ENCODE measurements around the gene DMXL2. TPM values are rescaled to one million over a fixed set of nuclear protein-coding genes. Genes with fewer than 3 reads are reported as not detected.
"Not testable (repeated sequence)": the region's sequence is repeated elsewhere in the genome, so short reads cannot be mapped to it uniquely, and the experiment has no call there.

The DMXL2 gene
- total RNA-seq, 1 donor from 2014 or later = 7.1 TPM

- intact Hi-C loops (cut with DNase I) = no loop called here
- ATAC-seq = no peak
- no peak for DNase-seq (ENCODE audit: missing footprints)
Observed at GRCh38 chr15:51447855-51448621, 174.5 kb downstream of the DMXL2 start.

- ATAC-seq; intact Hi-C loops (cut with DNase I); DNase-seq (ENCODE audit: missing footprints): not testable (repeated sequence)
Observed at GRCh38 chr15:51446029-51446744, 176.4 kb downstream of the DMXL2 start.

GRCh38 chr15:51444807-51445206 lies 177.8 kb downstream of the DMXL2 start:
- ATAC-seq (no peak), DNase-seq (ENCODE audit: missing footprints) (no peak)
- intact Hi-C loops (cut with DNase I) = no loop called here

GRCh38 chr15:51444112-51444511 lies 178.5 kb downstream of the DMXL2 start:
- ATAC-seq (no peak), DNase-seq (ENCODE audit: missing footprints) (no peak)
- intact Hi-C loops (cut with DNase I) = no loop called here

GRCh38 chr15:51443282-51443914 lies 179.2 kb downstream of the DMXL2 start:
- no peak for DNase-seq (ENCODE audit: missing footprints)
- intact Hi-C loops (cut with DNase I) = no loop called here
- no peak for ATAC-seq

- DNase-seq (ENCODE audit: missing footprints) = no peak
- intact Hi-C loops (cut with DNase I) = no loop called here
- no peak for ATAC-seq
Observed at GRCh38 chr15:51438526-51438925, 184.0 kb downstream of the DMXL2 start.

- no peak for ATAC-seq
- no peak for DNase-seq (ENCODE audit: missing footprints)
- intact Hi-C loops (cut with DNase I) = no loop called here
Observed at GRCh38 chr15:51425517-51426040, 197.0 kb downstream of the DMXL2 start.

- intact Hi-C loops (cut with DNase I) = no loop called here
- peak; percentile 26 for ATAC-seq
- DNase-seq (ENCODE audit: missing footprints) = no peak
Observed at GRCh38 chr15:51424780-51425179, 197.8 kb downstream of the DMXL2 start.

- DNase-seq (ENCODE audit: missing footprints); ATAC-seq: not testable (repeated sequence)
Observed at GRCh38 chr15:51423040-51423439, 199.5 kb downstream of the DMXL2 start.

GRCh38 chr15:51416129-51416528 lies 206.4 kb downstream of the DMXL2 start:
- intact Hi-C loops (cut with DNase I) = no loop called here
- ATAC-seq (no peak), DNase-seq (ENCODE audit: missing footprints) (no peak)

More at GRCh38 chr15:51423040-51423439, 199.5 kb downstream of the DMXL2 start:
- intact Hi-C loops (cut with DNase I) = not testable (repeated sequence)

GRCh38 chr15:51414256-51414860 lies 208.2 kb downstream of the DMXL2 start:
- intact Hi-C loops (cut with DNase I) = no loop called here
- DNase-seq (ENCODE audit: missing footprints) (no peak), ATAC-seq (no peak)

- ATAC-seq (no peak), DNase-seq (ENCODE audit: missing footprints) (no peak)
- intact Hi-C loops (cut with DNase I) = no loop called here
Observed at GRCh38 chr15:51405693-51406523, 216.7 kb downstream of the DMXL2 start.

GRCh38 chr15:51403946-51404695 lies 218.4 kb downstream of the DMXL2 start:
- DNase-seq (ENCODE audit: missing footprints) = no peak
- intact Hi-C loops (cut with DNase I) = loop anchor here (2.0 kb wide), 1 partner anchor 241 kb away; no protein-coding TSS in a partner anchor
- ATAC-seq = no peak

GRCh38 chr15:51403072-51403878 lies 219.3 kb downstream of the DMXL2 start:
- ATAC-seq (no peak), DNase-seq (ENCODE audit: missing footprints) (no peak)
- intact Hi-C loops (cut with DNase I) = loop anchor here (2.0 kb wide), 1 partner anchor 240 kb away; no protein-coding TSS in a partner anchor

- intact Hi-C loops (cut with DNase I) = loop anchor here (2.0 kb wide), 1 partner anchor 239 kb away; no protein-coding TSS in a partner anchor
- DNase-seq (ENCODE audit: missing footprints) (peak; percentile 78), ATAC-seq (peak; percentile 38)
Observed at GRCh38 chr15:51401872-51402517, 220.6 kb downstream of the DMXL2 start.

Data from Right ventricle myocardium inferior (tissue), 1 donor.